HEK293 (cell line): ENCODE results near the gene CDC37L1.

ENCODE experiments used
- MZF1 ChIP-seq: fragments of 450-650 bp; formaldehyde crosslinking; IDR thresholded peaks from 2 replicates; pipeline ENCODE4 v1.5.1; 2017; ENCODE audit warnings: missing biosample characterization, missing genetic modification characterization, borderline replicate concordance
- TCF7L2 ChIP-seq: IDR thresholded peaks from 2 replicates; pipeline ENCODE4 v1.6.1; 2011; ENCODE audit warnings: low read depth, mild to moderate bottlenecking, inconsistent platforms, low read length, moderate library complexity, borderline replicate concordance
- YY1 ChIP-seq: fragments of 450-650 bp; formaldehyde crosslinking; IDR thresholded peaks from 2 replicates; pipeline ENCODE4 v1.5.1; 2018; ENCODE audit warnings: missing biosample characterization, missing genetic modification characterization
- ZBTB7A ChIP-seq: fragments of 450-650 bp; formaldehyde crosslinking; IDR thresholded peaks from 2 replicates; pipeline ENCODE4 v1.5.1; 2016; ENCODE audit warnings: low read depth, missing biosample characterization, missing genetic modification characterization
- ZBTB8A ChIP-seq: fragments of 450-650 bp; formaldehyde crosslinking; IDR thresholded peaks from 2 replicates; pipeline ENCODE4 v1.5.1; 2016; ENCODE audit warnings: missing biosample characterization, missing genetic modification characterization
- ZFHX2 ChIP-seq: fragments of 450-650 bp; formaldehyde crosslinking; conservative IDR thresholded peaks from 2 replicates; pipeline ENCODE4 v1.5.1; 2016; ENCODE audit warnings: missing biosample characterization, missing genetic modification characterization
- ZNF391 ChIP-seq: fragments of 450-650 bp; formaldehyde crosslinking; IDR thresholded peaks from 2 replicates; pipeline ENCODE4 v1.5.1; 2016; ENCODE audit warnings: low read depth, missing biosample characterization, missing genetic modification characterization, borderline replicate concordance
- ZNF510 ChIP-seq: fragments of 450-650 bp; formaldehyde crosslinking; IDR thresholded peaks from 2 replicates; pipeline ENCODE4 v1.5.1; 2018; ENCODE audit warnings: mild to moderate bottlenecking, missing genetic modification characterization, missing biosample characterization; ENCODE audit not compliant: insufficient replicate concordance
- ZNF561 ChIP-seq: fragments of 450-650 bp; IDR thresholded peaks from 2 replicates; pipeline ENCODE4 v1.5.1; 2018; ENCODE audit warnings: missing biosample characterization, missing genetic modification characterization, borderline replicate concordance
- TF ChIP-seq, protein P1 (sequence below): fragments of 450-650 bp; formaldehyde crosslinking; IDR thresholded peaks from 2 replicates; pipeline ENCODE4 v1.5.1; 2016; ENCODE audit warnings: missing biosample characterization, missing genetic modification characterization
- TF ChIP-seq, protein P2 (sequence below): fragments of 450-650 bp; formaldehyde crosslinking; IDR thresholded peaks from 2 replicates; pipeline ENCODE4 v1.5.1; 2016; ENCODE audit warnings: missing biosample characterization, missing genetic modification characterization
- TF ChIP-seq, protein P3 (sequence below): fragments of 450-650 bp; formaldehyde crosslinking; IDR thresholded peaks from 2 replicates; pipeline ENCODE4 v1.5.1; 2016; ENCODE audit warnings: missing biosample characterization, missing genetic modification characterization, low read depth

DNA sequence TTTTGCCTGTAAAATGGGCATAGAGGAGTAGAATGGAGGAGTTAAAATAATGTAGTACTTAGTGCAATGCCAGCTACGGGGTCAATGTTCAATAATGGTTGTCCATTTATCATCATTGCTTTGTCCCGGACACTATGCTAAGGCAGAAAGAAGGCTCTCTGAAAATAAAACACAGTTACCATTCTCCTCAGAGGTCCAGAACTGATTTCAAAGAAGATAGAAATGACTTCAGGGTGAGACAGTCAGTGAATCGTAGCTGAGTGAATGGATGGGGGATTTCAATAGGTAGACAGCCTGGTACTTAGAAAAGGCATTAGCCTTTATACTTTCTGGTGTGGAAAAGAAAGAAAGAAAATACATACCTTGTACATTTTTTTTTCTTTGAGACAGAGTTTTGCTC, 62.9 kb downstream of the CDC37L1 start:
- TF ChIP-seq, protein P1, sequence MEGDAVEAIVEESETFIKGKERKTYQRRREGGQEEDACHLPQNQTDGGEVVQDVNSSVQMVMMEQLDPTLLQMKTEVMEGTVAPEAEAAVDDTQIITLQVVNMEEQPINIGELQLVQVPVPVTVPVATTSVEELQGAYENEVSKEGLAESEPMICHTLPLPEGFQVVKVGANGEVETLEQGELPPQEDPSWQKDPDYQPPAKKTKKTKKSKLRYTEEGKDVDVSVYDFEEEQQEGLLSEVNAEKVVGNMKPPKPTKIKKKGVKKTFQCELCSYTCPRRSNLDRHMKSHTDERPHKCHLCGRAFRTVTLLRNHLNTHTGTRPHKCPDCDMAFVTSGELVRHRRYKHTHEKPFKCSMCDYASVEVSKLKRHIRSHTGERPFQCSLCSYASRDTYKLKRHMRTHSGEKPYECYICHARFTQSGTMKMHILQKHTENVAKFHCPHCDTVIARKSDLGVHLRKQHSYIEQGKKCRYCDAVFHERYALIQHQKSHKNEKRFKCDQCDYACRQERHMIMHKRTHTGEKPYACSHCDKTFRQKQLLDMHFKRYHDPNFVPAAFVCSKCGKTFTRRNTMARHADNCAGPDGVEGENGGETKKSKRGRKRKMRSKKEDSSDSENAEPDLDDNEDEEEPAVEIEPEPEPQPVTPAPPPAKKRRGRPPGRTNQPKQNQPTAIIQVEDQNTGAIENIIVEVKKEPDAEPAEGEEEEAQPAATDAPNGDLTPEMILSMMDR: no peak
- TF ChIP-seq, protein P2, sequence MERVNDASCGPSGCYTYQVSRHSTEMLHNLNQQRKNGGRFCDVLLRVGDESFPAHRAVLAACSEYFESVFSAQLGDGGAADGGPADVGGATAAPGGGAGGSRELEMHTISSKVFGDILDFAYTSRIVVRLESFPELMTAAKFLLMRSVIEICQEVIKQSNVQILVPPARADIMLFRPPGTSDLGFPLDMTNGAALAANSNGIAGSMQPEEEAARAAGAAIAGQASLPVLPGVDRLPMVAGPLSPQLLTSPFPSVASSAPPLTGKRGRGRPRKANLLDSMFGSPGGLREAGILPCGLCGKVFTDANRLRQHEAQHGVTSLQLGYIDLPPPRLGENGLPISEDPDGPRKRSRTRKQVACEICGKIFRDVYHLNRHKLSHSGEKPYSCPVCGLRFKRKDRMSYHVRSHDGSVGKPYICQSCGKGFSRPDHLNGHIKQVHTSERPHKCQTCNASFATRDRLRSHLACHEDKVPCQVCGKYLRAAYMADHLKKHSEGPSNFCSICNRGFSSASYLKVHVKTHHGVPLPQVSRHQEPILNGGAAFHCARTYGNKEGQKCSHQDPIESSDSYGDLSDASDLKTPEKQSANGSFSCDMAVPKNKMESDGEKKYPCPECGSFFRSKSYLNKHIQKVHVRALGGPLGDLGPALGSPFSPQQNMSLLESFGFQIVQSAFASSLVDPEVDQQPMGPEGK (tag by site-specific recombination): no peak
- no peak for TF ChIP-seq TCF7L2
- TF ChIP-seq ZNF510 (tag by site-specific recombination): no peak
- no peak for TF ChIP-seq ZBTB8A (tag by site-specific recombination)
- no peak for TF ChIP-seq ZFHX2 (tag by site-specific recombination)
- no peak for TF ChIP-seq ZBTB7A (tag by site-specific recombination)
- TF ChIP-seq ZNF391 (tag by site-specific recombination): no peak
- TF ChIP-seq MZF1: no peak
- TF ChIP-seq ZNF561 (tag by site-specific recombination): no peak
- no peak for TF ChIP-seq YY1 (tag by site-specific recombination)
- TF ChIP-seq, protein P3, sequence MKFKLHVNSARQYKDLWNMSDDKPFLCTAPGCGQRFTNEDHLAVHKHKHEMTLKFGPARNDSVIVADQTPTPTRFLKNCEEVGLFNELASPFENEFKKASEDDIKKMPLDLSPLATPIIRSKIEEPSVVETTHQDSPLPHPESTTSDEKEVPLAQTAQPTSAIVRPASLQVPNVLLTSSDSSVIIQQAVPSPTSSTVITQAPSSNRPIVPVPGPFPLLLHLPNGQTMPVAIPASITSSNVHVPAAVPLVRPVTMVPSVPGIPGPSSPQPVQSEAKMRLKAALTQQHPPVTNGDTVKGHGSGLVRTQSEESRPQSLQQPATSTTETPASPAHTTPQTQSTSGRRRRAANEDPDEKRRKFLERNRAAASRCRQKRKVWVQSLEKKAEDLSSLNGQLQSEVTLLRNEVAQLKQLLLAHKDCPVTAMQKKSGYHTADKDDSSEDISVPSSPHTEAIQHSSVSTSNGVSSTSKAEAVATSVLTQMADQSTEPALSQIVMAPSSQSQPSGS (tag by site-specific recombination): no peak
